Transverse colon (tissue), 4 donors: ENCODE data around the gene PRSS57. TPM values are rescaled to one million over a fixed set of nuclear protein-coding genes. Genes with fewer than 3 reads are reported as not detected.

Source experiments
- DNase-seq: peaks from one replicate; pipeline ENCODE4 v3.0.0-alpha.2; 2019
- H3K27ac ChIP-seq, 4 donors: fragments of 200-600 bp; sonication (generic); 2 replicates each; pipeline ENCODE4 v1.5.1; 2016 to 2018; ENCODE audit warnings: inconsistent platforms in 4 of 4
- H3K27me3 ChIP-seq: fragments of 200-600 bp; sonication (generic); 2 replicates; pipeline ENCODE4 v1.5.1; 2017; ENCODE audit warnings: inconsistent platforms
- H3K36me3 ChIP-seq, 4 donors: fragments of 200-600 bp; sonication (generic); 2 replicates each; pipeline ENCODE4 v1.5.1; 2017 to 2019; ENCODE audit warnings: inconsistent platforms in 4 of 4
- H3K4me1 ChIP-seq, 4 donors: fragments of 200-600 bp; sonication (generic); 2 replicates each; pipeline ENCODE4 v1.5.1; 2017 to 2020; ENCODE audit warnings: inconsistent platforms in 4 of 4
- H3K4me3 ChIP-seq, 4 donors: fragments of 200-600 bp; sonication (generic); 1 replicate in 1 of 4; 2 replicates in 3 of 4; pipeline versions ENCODE4 v1.5.1 to v1.6.1; 2017 to 2019; ENCODE audit warnings: inconsistent platforms in 4 of 4
- H3K9me3 ChIP-seq, 2 donors: fragments of 200-600 bp; sonication (generic); 2 replicates each; pipeline ENCODE4 v1.5.1; 2017 to 2019; ENCODE audit warnings: inconsistent platforms in 2 of 2
- EP300 ChIP-seq: sonication (generic); formaldehyde crosslinking; IDR thresholded peaks from one replicate; pipeline ENCODE4 v1.6.1; 2017; ENCODE audit warnings: antibody characterized with exemption, low read depth
- POLR2A ChIP-seq: fragments of 450-650 bp; IDR thresholded peaks from one replicate; pipeline ENCODE4 v1.6.1; 2016; ENCODE audit warnings: antibody characterized with exemption, mild to moderate bottlenecking, moderate library complexity
- POLR2AphosphoS5 ChIP-seq, 3 donors: sonication (generic); formaldehyde crosslinking; IDR thresholded peaks; one replicate each; pipeline ENCODE4 v1.6.1; 2016; ENCODE audit warnings: antibody characterized with exemption in 3 of 3
- WGBS, 2 donors: methylation state at CpG; one replicate each; pipeline ENCODE4 v1.1.5; 2018; ENCODE audit warnings: low coverage in 1 of 2; 5-methylcytosine and 5-hydroxymethylcytosine counted together
- in situ Hi-C, 4 donors: fragments of 200-750 bp; cut with MboI; loops; one replicate each; pipeline versions ENCODE4 v1.15.0 to v1.15.1; 2017; ENCODE audit warnings: low sequenced_read_pairs in 3 of 4, low pct_ligation_motif_present in 1 of 4, low pct_unique_long_range_greater_than_20kb in 1 of 4
- intact Hi-C: fragments of 100-400 bp; cut with DNase I; formaldehyde crosslinking; loops from one replicate; pipeline ENCODE4 v1.15.1; 2023; ENCODE audit warnings: low total_unique reads
- total RNA-seq, 4 donors: library from RNA; depleted of rRNA; stranded (reverse); fragments of >200 nt; gene quantifications; one replicate each; pipeline ENCODE4 v1.1.0, GENCODE V29; 2016
- TF ChIP-seq, protein P1 (sequence below), 5 experiments: fragments of 200-600 bp in 3 of 5; fragments of 450-650 bp in 2 of 5; sonication (generic) in 3 of 5; IDR thresholded peaks; 1 replicate in 2 of 5; 2 replicates in 3 of 5; pipeline ENCODE4 v1.5.1; 2016 to 2017; ENCODE audit warnings: antibody characterized with exemption in 5 of 5, inconsistent platforms in 3 of 5, mild to moderate bottlenecking in 2 of 5, moderate library complexity in 1 of 5

The PRSS57 gene
- total RNA-seq, 4 donors from 2014 or later: not detected

GRCh38 chr19:639253-640160 lies 55.7 kb downstream of the PRSS57 start, which contains the start of gene FGF22:
Gene FGF22, plus strand, starts transcription at chr19:639879. Its CDS starts 47 bp downstream, at chr19:639926.
- 3% methylated on average over 106 of the region's 109 CpGs; no CpG with 5 or more reads in 1 of the 2 donors for WGBS, 2 donors
- Histone ChIP-seq H3K27ac (peak within 1 kb of the TSS in 3 of 4 donors; percentile 9 to 49 (median 33)), H3K9me3 (no peaks in the 10 kb centered on the region), H3K4me3 (peak within 1 kb of the TSS; percentile 11 to 52 (median 34)), H3K27me3 (no peaks in the 10 kb centered on the region), H3K4me1 (peaks cover 9 to 15% (median 12%) of the 10 kb centered on the region in 4 donors), H3K36me3 (no peaks in the 10 kb centered on the region)
- DNase-seq: peak; percentile 97
- TF ChIP-seq EP300 (no peak), POLR2A (no peak), POLR2AphosphoS5 (IDR thresholded peaks at IDR 0.05) (no peak)
- TF ChIP-seq, protein P1, sequence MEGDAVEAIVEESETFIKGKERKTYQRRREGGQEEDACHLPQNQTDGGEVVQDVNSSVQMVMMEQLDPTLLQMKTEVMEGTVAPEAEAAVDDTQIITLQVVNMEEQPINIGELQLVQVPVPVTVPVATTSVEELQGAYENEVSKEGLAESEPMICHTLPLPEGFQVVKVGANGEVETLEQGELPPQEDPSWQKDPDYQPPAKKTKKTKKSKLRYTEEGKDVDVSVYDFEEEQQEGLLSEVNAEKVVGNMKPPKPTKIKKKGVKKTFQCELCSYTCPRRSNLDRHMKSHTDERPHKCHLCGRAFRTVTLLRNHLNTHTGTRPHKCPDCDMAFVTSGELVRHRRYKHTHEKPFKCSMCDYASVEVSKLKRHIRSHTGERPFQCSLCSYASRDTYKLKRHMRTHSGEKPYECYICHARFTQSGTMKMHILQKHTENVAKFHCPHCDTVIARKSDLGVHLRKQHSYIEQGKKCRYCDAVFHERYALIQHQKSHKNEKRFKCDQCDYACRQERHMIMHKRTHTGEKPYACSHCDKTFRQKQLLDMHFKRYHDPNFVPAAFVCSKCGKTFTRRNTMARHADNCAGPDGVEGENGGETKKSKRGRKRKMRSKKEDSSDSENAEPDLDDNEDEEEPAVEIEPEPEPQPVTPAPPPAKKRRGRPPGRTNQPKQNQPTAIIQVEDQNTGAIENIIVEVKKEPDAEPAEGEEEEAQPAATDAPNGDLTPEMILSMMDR (IDR thresholded peaks at IDR 0.05): no peak
- in situ Hi-C loops (no loop called here), intact Hi-C loops (no loop called here)

GRCh38 chr19:638906-639252 lies 56.4 kb downstream of the PRSS57 start:
- H3K36me3 ChIP-seq: no peaks in the 10 kb centered on the region
- in situ Hi-C loops: no loop called here
- 66% methylated on average over 9 of the region's 17 CpGs; no CpG with 5 or more reads in 1 of the 2 donors for WGBS, 2 donors
- no peak overlapping the region for H3K27ac ChIP-seq
- TF ChIP-seq, protein P1 (IDR thresholded peaks at IDR 0.05): no peak
- TF ChIP-seq POLR2AphosphoS5 (IDR thresholded peaks at IDR 0.05) (no peak), POLR2A (no peak), EP300 (no peak)
- H3K4me1 ChIP-seq: peaks cover 15 to 21% (median 19%) of the 10 kb centered on the region in 4 donors
- no peaks in the 10 kb centered on the region for H3K27me3 ChIP-seq
- no peak for DNase-seq
- no peaks in the 10 kb centered on the region for H3K9me3 ChIP-seq
- H3K4me3 ChIP-seq: peak overlapping the region in 2 of 4 donors; percentile 44 to 52
- intact Hi-C loops: no loop called here

Other genes with a start within 250 kb of the PRSS57 start
- 10 to 100 TPM in 3 of 4 donors, 1 to 10 TPM in 1; 6.3 to 30.3 (median 11.1) TPM for gene SHC2, start 234.4 kb downstream of the PRSS57 start, total RNA-seq
- gene MADCAM1, start 199.0 kb downstream of the PRSS57 start, total RNA-seq: 1 to 10 TPM in 3 of 4 donors, under 1 TPM in 1; 0.68 to 6.7 (median 2.9) TPM
- gene TPGS1, start 188.0 kb downstream of the PRSS57 start, total RNA-seq: 100 to 1,000 TPM in 1 of 4 donors, 10 to 100 TPM in 3; 18.0 to 103 (median 43.8) TPM
- 100 to 1,000 TPM in 3 of 4 donors, 10 to 100 TPM in 1; 72.0 to 116 (median 103) TPM for gene CDC34, start 163.7 kb downstream of the PRSS57 start, total RNA-seq
- gene GZMM, start 151.4 kb downstream of the PRSS57 start, total RNA-seq: 1 to 10 TPM in 2 of 4 donors, not detected in 2; 1.1 to 1.8 TPM
- 1,000 to 10,000 TPM in 3 of 4 donors, 100 to 1,000 TPM in 1; 909 to 2,228 (median 1,224) TPM for gene BSG, start 122.9 kb downstream of the PRSS57 start, total RNA-seq
- gene HCN2, start 105.6 kb downstream of the PRSS57 start, total RNA-seq: under 1 TPM in 3 of 4 donors, not detected in 1; 0.14 to 1.00 (median 0.64) TPM
- gene POLRMT, start 61.9 kb downstream of the PRSS57 start, total RNA-seq: 100 to 1,000 TPM in 1 of 4 donors, 10 to 100 TPM in 3; 45.9 to 114 (median 63.9) TPM
- gene FGF22, start 55.6 kb downstream of the PRSS57 start, total RNA-seq: not detected
- 100 to 1,000 TPM in 2 of 4 donors, 10 to 100 TPM in 2; 88.6 to 148 (median 102) TPM for gene RNF126, start 32.2 kb downstream of the PRSS57 start, total RNA-seq
- 10 to 100 TPM; 14.1 to 37.9 (median 31.2) TPM for gene FSTL3, start 19.1 kb downstream of the PRSS57 start, total RNA-seq
- gene PALM, start 13.5 kb upstream of the PRSS57 start, total RNA-seq: 10 to 100 TPM; 14.1 to 99.3 (median 29.8) TPM
- 100 to 1,000 TPM; 197 to 501 (median 402) TPM for gene MISP, start 55.7 kb upstream of the PRSS57 start, total RNA-seq
- gene PTBP1, start 102.0 kb upstream of the PRSS57 start, total RNA-seq: 100 to 1,000 TPM; 145 to 258 (median 194) TPM
- not detected for gene PLPPR3, start 126.5 kb upstream of the PRSS57 start, total RNA-seq
- gene AZU1, start 132.4 kb upstream of the PRSS57 start, total RNA-seq: not detected
- gene PRTN3, start 145.5 kb upstream of the PRSS57 start, total RNA-seq: not detected
- gene ELANE, start 156.9 kb upstream of the PRSS57 start, total RNA-seq: 1 to 10 TPM in 1 of 4 donors, under 1 TPM in 1, not detected in 2; 0.79 to 2.2 TPM
- 100 to 1,000 TPM; 147 to 368 (median 208) TPM for gene CFD, start 164.2 kb upstream of the PRSS57 start, total RNA-seq
- gene MED16, start 197.7 kb upstream of the PRSS57 start, total RNA-seq: 100 to 1,000 TPM in 1 of 4 donors, 10 to 100 TPM in 3; 58.1 to 158 (median 78.4) TPM
- not detected for gene RNU6-9, start 198.0 kb upstream of the PRSS57 start, total RNA-seq
- 10 to 100 TPM; 43.8 to 49.4 (median 46.7) TPM for gene R3HDM4, start 217.8 kb upstream of the PRSS57 start, total RNA-seq
- gene KISS1R, start 221.9 kb upstream of the PRSS57 start, total RNA-seq: not detected
- gene ARID3A, start 230.6 kb upstream of the PRSS57 start, total RNA-seq: 1 to 10 TPM; 2.2 to 8.7 (median 4.3) TPM